Psoas muscle (tissue), 8 donors: Measurements from ENCODE around the gene NAA20. TPM values are rescaled to one million over a fixed set of nuclear protein-coding genes. Genes with fewer than 3 reads are reported as not detected.

ENCODE experiments used
- ATAC-seq, 4 donors: fragments of 200-7000 bp; cut with Tn5 transposase; one replicate each; pipeline ENCODE4 v1.9.1; 2020; ENCODE audit warnings: moderate library complexity in 3 of 4, mild to moderate bottlenecking in 2 of 4
- DNase-seq, 2 donors: peaks; one replicate each; pipeline ENCODE4 v3.0.0-alpha.2; 2020
- H3K27ac ChIP-seq: fragments of 200-600 bp; one replicate; pipeline ENCODE4 v1.8.0; 2022
- H3K27me3 ChIP-seq, 3 donors: fragments of 200-600 bp in 1 of 3; one replicate each; pipeline versions ENCODE4 v1.6.1 to v1.8.0; 2013 to 2022; ENCODE audit warnings: low read length in 2 of 3, mild to moderate bottlenecking in 2 of 3, moderate library complexity in 1 of 3; ENCODE audit not compliant: insufficient read depth in 3 of 3
- H3K36me3 ChIP-seq, 2 donors: fragments of 200-600 bp in 1 of 2; one replicate each; pipeline versions ENCODE4 v1.6.1 to v1.8.0; 2013 to 2022; ENCODE audit warnings: low read depth in 1 of 2, mild to moderate bottlenecking in 1 of 2, moderate library complexity in 1 of 2; ENCODE audit not compliant: insufficient read depth in 1 of 2
- H3K4me1 ChIP-seq: fragments of 200-600 bp; one replicate; pipeline ENCODE4 v1.8.0; 2022
- H3K4me3 ChIP-seq: fragments of 200-600 bp; one replicate; pipeline ENCODE4 v1.8.0; 2022; ENCODE audit warnings: mild to moderate bottlenecking
- H3K9me3 ChIP-seq: fragments of 200-600 bp; one replicate; pipeline ENCODE4 v1.8.0; 2022
- CTCF ChIP-seq: fragments of 200-600 bp; IDR thresholded peaks from one replicate; pipeline ENCODE4 v1.8.0; 2022; ENCODE audit warnings: antibody characterized with exemption
- WGBS, 3 donors: extraction: QIAGEN DNeasy Blood & Tissue Kit; methylation state at CpG; one replicate each; pipeline versions ENCODE4 v1.1.6 to v1.1.7; 2013; 5-methylcytosine and 5-hydroxymethylcytosine counted together
- intact Hi-C, 2 donors: fragments of 100-400 bp; cut with DNase I; formaldehyde crosslinking; loops; one replicate each; pipeline versions ENCODE4 v1.11.0 to v1.14.2; 2022
- polyA plus RNA-seq, 3 donors: library from polyadenylated mRNA; stranded (reverse); fragments of 200-250 nt; gene quantifications; one replicate each; pipeline ENCODE4 v1.2.3, GENCODE V29; 2013
- total RNA-seq, 4 donors: library from RNA; stranded (reverse); fragmentation: NEBNext Ultra II Directional in 2 of 4; extraction: Animal tissue kit (Norgen Biotek cat#: 25700) in 2 of 4; gene quantifications; one replicate each; pipeline versions ENCODE4 v1.2.1 to v1.2.4, GENCODE V29; 2021 to 2023
- donor health status: healthy with polysubstance abuse.
- donor health status: DM: no; HTN: no; CAD: no; lungs with moderate emphysema.
- donor health status: Bipolar disorder and iron deficiency.
- donor health status: healthy.
- donor health status: DM: yes; HTN: yes; CAD: no.
- donor health status: DM: no; HTN: no; CAD: no.
- donor health status: DM: no; HTN: no; CAD: no.
- donor health status: DM: yes; HTN: yes; CAD: no.

NAA20 gene
- total and polyA plus RNA-seq, 7 donors, result 64.2 to 121 (median 95.4) TPM

GRCh38 chr20:19996917-19997316 is 20.2 kb upstream of the NAA20 start:
- intact Hi-C loops, result loop anchor here (1.0 to 10.0 kb wide), 4 partner anchors 20 to 305 kb away; no protein-coding TSS in a partner anchor
- TF ChIP-seq CTCF, result no peak
- Histone ChIP-seq H3K36me3 (peaks cover 0 to 57% of the 10 kb centered on the region in 2 donors), H3K27me3 (no peaks in the 10 kb centered on the region), H3K27ac (peak overlapping the region; percentile 83), H3K4me1 (peaks cover 67% of the 10 kb centered on the region), H3K9me3 (no peaks in the 10 kb centered on the region), H3K4me3 (peak overlapping the region; percentile 40)
- 13 to 20% (median 15%) methylated on average over 9 of the region's 9 CpGs for WGBS, 3 donors
- ATAC-seq, result peak; percentile 20 to 71 (median 44)
- DNase-seq, result peak in 1 of 2 donors; percentile 61

GRCh38 chr20:19998990-19999705 is 18.0 kb upstream of the NAA20 start:
- Histone ChIP-seq H3K4me3 (no peak overlapping the region), H3K9me3 (no peaks in the 10 kb centered on the region), H3K27ac (no peak overlapping the region), H3K36me3 (peaks cover 0 to 52% of the 10 kb centered on the region in 2 donors), H3K4me1 (peaks cover 66% of the 10 kb centered on the region), H3K27me3 (no peaks in the 10 kb centered on the region)
- DNase-seq, result no peak
- intact Hi-C loops, result loop anchor here (5.0 to 10.0 kb wide), 3 partner anchors 114 to 307 kb away; no protein-coding TSS in a partner anchor
- 74 to 79% (median 76%) methylated on average over 7 of the region's 7 CpGs for WGBS, 3 donors
- ATAC-seq, result no peak
- no peak for TF ChIP-seq CTCF

GRCh38 chr20:20000211-20000968 is 16.8 kb upstream of the NAA20 start:
- no peak overlapping the region for H3K4me3 ChIP-seq
- intact Hi-C loops, result no loop called here
- 82 to 83% (median 83%) methylated on average over 14 of the region's 14 CpGs for WGBS, 3 donors
- H3K36me3 ChIP-seq, result peaks cover 0 to 52% of the 10 kb centered on the region in 2 donors
- peaks cover 62% of the 10 kb centered on the region for H3K4me1 ChIP-seq
- no peaks in the 10 kb centered on the region for H3K27me3 ChIP-seq
- ATAC-seq (no peak), DNase-seq (no peak)
- no peaks in the 10 kb centered on the region for H3K9me3 ChIP-seq
- H3K27ac ChIP-seq, result no peak overlapping the region
- TF ChIP-seq CTCF, result no peak

- intact Hi-C loops, result no loop called here
- Histone ChIP-seq H3K27ac (peak overlapping the region; percentile 85), H3K27me3 (no peaks in the 10 kb centered on the region), H3K9me3 (no peaks in the 10 kb centered on the region), H3K4me3 (peak overlapping the region; percentile 48), H3K4me1 (peaks cover 43% of the 10 kb centered on the region), H3K36me3 (peaks cover 0 to 43% of the 10 kb centered on the region in 2 donors)
- DNase-seq, result no peak
- no peak for TF ChIP-seq CTCF
- 20 to 30% (median 24%) methylated on average over 9 of the region's 9 CpGs for WGBS, 3 donors
- peak; percentile 58 to 86 (median 76) for ATAC-seq
Observed at GRCh38 chr20:20002101-20002998, 14.8 kb upstream of the NAA20 start.
